EL (cell line): ENCODE measurements around the gene TRPC4.

Experiments used
- DNase-seq: peaks from one replicate; pipeline ENCODE4 v3.0.0-alpha.2; 2016

The TRPC4 gene

DNA sequence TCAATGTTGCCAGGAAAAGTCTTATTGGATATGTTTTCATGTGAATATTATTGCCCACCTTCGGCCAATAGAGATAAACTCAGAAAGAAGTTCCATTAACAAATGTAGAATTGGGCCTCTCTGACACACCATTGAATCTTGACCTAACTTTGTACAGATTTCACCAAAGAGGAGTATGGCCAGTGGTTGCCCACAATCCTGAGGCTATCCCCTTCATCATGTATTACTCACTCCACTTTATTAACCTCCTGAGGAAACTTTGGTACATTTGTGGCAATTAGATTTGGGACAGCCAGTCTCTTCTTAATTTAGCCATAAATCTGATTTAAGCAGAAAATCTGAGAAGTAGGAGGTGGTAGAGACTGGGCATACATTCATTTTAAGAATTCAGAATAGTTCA is 217.7 kb downstream of the TRPC4 start:
- peak; percentile 23 for DNase-seq

DNA sequence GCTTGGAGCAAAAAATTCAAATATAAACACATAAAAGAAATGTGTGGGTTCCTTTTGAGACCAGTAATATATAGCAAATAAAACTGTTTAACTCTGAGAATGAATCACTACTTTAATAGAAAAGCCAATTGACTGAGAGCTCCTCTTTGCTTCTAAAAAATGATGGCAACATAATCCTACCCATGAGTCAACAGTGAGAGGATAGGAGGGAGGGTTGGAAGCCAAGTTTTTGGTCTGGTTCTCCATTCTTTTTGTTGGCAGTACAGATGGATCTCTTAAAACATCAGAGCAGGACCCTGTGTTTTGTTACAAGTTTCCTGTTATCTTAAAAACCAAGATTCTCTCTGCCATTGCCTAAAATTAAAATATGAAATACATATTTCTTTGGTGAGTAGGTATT is 221.0 kb downstream of the TRPC4 start:
- peak; percentile 50 for DNase-seq

DNA sequence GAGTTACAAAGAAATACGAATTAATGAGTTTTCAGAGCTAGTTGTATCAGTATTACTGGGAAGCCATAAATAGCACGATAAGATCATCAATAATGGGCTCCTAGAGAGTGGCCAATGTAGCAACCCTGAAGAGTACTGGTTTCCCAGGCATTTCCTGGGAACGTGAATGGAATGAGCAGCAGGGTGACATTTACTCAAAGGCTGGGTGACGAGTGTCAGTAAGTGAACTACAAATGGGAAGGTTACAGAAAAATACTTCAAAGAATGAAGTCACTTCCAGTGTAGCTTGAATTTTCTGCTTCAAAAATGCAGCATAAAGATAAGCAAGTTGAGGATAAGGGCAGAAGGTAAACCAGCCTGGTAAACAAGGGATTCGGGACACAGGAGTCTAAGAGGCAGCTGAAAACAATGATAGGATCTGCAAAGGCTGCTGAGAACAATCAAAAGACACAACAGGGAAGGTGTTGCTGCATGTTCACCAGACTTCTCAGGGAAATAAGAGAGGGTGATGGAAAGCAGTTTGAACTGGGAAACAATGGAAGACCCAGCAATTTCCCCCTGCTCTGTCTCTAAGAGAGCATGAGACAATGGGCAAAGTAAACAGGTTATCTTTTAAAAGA is 222.4 kb downstream of the TRPC4 start:
- no peak for DNase-seq

DNA sequence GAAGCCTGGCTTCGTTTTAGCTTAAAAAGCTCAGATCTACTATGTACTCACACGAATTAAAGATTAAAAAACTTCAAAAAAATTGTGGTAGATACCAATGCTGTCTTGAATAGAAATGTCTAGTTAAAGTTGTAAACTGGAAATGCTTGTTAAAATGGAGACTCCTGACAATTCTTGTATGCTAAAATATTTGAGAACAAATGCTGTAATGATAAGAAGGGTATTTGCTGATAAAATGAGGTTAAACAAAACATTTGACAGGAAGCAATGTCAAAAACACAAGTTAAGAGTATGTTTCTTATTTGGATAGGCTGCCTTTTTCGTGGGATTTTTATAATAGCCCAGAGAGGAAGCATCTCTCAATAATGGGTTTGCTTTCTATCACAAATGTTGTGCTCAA is 223.0 kb downstream of the TRPC4 start:
- no peak for DNase-seq

DNA sequence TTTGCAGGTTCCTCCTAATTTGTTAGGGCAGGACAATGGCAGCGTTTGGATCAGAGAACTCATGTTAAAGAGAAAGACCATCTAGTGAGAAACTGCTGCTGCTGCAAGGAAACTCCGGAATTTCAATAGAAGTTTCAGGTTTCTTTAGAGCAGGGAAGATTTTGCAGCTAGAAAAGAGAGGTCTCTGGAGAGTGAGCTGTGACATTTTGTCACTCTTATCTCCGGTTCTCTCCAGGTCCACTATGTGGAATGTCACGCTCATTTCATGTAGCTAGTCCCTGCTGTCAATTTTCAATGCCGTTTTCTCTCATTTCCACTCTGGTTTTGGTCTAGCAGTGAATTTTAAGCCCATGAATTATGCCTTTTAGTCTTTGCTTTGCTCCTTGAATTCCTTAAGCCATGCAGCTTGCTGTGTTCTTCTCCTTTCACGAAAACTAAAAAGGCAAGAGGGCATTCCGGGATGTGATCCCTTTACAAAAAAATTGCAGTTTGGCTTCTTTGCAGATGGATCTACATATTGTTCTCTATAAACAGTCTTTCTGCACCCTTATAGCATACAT is 224.3 kb downstream of the TRPC4 start:
- DNase-seq = no peak

DNA sequence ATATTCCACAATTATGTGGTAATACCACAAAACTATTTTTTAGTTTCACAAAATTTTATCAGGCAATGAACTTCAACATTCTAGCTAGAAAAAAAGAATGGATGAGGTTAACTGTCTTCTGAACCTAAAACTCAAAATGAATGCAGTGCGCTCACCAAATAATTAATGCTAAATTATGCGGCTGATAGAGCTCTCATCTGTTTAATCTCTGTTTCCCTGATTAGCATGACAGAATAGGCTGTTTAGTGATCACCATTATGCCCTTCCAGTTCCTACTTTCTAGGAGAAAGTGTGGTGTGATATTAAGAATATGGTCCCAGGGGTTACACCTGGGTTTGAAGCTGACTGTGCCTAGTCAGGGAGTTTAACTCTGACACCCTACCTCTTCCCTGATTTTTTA is 228.2 kb downstream of the TRPC4 start:
- DNase-seq = no peak

DNA sequence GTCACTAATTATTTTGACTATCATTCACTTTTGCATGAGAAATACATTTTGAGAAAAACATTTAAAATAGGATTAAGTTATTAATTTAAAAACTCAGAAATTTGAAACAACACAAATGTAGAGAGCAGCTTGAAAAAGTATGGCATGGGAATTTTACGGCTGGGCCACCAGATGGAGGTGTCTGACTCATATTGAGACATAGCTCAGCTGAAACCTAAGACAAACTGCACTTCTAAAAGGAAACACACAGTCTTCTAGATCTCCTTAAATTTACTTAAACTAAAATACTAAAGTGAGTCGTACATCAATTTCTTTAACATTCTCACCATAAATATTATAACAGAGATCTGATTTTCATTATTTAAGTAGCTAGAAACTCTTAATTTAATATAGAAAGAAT is 229.1 kb downstream of the TRPC4 start:
- DNase-seq = peak; percentile 75

DNA sequence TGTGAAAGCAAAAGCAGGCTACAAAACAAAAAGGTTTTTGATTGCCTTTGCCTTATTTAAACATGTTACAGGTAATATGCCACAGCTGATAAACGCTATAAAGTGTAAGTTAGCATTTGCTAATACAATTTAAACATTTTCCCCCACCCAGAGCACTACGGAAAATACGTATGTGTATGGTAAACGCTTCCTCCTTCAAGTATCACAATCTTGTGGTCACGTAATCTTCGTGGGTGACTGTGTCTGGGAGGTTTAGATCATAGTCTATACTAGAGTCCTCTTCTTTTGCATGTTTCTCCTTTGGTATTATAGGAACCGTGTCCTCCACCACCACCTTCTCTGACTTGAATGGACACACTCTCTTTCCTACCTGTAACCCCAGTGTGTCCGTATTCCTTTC is 232.9 kb downstream of the TRPC4 start:
- no peak for DNase-seq

DNA sequence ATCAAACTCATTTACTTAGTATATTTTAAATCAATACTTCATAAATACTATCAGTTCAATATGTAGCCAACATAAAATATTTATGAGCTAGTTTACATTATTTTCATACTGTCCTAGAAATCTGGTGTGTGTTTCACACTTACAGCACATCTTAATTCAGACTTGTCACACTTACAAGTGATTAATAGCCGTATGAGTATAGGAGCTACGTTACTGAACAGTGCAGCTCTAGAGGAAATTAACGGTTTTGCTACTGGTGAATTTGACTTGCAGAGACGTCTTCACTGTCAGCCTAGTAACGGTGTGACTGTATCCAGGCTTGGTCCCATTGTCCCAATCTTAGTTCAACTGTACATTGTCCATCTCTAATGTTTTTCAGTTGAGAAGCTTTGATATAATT is 237.3 kb downstream of the TRPC4 start:
- no peak for DNase-seq

DNA sequence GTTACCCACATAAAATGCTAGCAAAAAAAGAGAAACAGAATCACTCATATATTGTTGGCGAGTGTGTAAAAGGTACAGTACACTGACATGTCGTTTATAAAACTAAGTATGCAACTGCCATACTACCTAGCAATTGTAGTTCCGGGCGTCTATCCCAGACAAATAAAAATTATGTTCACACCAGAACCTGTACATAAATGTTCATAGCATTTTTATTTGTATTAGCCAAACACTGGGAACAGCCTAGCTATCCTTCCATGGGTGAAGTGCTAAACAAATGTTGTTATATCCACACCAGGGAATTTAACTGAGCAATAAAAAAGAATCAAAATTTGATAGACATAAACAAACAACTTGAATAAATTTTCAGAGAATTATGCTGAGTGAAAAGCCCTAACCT is 242.1 kb downstream of the TRPC4 start:
- no peak for DNase-seq

DNA sequence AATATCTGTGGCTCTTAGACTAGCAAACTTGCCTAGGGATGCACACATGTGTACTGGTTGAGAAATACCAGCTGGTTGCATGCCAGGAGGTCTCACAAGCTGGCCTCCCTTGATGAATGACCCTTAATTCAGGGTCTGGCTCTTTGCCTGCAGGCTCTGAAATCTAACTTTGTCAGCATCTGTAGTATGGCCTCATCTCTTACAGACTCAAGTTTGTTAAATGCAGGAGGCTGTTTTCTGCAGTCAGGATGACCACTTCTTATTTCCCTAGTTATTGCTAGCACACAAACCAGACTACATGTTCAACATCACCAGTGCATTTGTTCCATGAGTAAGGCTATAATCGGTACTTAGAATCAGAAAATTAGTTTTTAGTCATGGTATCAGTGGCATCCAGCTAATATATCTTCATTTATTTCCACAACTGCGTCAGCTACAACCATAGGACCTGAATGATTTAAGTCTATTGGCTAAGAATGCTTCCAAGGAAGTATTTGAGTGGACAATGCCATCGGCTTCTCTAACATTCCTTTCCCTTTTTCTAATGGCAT is 247.7 kb downstream of the TRPC4 start:
- peak; percentile 85 for DNase-seq

DNA sequence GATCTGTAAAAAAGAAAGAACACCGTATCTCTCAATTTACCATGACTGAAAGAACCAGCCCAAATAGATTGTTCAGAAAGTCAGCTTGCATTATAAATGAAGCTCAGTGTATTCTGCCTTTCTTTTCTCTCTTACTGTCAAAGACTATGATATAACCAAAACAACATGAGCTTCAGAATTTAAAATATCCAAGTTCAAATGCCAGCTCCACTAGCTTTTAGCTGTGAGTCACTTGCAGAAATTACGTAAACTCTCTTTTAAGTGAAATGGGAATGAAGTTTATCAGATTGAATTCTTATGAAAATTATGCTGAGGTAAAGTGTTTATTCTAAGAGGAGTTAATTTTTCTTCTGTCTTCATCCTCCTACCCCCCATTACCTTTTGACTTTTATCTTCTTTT is 251.0 kb downstream of the TRPC4 start:
- peak; percentile 83 for DNase-seq

DNA sequence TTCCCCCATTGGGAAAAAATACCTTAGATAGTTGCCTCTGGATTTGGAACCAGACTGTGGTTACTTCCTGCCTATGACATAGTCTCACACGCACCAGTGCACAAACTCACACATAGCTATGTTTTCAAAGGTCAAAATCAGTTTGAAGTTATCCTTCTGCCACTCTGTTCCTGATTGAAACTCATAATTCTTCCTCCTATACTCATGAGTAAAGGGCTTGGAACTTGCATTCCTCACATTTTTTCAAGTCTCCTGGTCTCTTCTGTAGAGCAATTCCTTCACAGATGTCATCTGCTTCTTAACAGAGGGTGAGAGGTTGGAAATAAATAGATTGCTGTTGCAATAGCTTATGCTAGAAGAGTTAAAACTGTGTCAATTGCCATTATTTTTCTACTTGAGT is 252.4 kb downstream of the TRPC4 start:
- peak; percentile 97 for DNase-seq

DNA sequence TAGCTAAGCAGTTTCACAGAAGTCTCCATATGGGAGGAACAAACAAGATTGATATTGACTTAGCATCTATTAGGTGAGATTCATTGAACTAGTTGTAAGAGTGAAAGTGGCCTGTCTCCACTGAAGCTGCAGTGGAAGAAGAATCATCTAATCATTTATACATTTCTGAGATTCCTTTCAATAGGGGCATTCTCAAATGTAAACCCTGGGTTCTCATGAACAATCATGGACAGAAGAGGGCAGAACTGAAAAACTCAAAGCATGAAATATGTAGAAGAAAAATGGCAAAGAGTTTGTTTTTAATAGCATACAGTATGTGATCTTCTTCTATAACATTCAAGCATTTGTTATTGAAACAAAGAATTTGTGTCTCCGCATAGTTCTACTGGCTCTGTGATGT is 253.4 kb downstream of the TRPC4 start:
- peak; percentile 63 for DNase-seq

DNA sequence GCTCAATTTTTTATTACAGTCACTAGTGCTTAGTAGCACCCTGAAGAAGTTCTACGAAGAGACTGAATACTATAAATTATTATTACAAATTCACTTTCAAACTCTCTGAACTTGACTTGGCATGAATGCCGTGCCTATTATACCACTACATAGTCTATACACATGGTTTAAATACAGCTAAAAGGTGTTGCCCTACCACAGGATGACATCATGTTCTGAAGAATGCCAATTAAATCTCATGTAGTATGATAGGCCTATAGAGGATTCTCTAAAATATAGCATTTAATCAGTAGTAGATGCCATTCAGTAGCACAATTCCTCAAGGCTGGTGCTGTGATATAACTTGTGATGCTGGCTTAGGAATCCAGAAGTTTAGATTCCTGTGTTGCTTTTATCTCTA is 254.3 kb downstream of the TRPC4 start:
- peak; percentile 65 for DNase-seq

DNA sequence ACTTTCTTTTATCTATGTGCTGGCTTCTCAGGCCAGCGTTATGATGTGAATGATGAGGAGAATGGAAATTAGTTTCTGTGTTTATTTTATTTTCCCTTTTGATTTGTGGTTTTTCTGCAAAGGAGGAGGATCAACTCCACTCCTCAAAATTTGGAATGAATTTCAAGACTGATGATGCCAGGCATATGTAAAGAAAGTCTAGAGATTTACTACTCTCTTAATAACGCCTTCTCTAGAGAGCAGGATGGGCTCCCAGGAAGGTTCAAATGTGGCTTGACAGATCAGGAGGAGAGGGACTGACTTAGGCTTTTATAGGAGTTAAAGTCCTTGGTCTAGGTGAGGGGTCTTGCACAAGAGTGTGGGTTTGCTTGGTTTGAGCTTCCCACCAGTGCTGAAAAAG is 255.9 kb downstream of the TRPC4 start:
- no peak for DNase-seq

DNA sequence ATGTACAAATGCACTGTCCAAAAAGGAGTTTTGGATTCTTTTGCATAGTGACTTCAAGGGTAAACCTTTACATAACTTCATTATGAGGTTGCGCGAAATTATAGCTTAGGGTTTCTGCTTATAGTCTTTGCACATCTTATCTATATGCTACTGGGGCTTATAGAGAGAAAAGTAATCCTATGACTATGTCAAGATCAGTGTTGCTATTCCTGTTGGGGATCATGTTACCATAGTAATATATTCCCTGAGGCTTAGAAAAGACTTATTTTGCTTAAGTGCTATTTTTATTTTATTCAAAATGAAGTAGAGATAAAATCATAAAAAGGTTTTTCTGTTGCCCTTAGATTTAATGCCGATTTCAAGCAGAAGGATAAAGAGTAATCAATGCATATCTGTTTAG is 256.3 kb downstream of the TRPC4 start:
- DNase-seq = no peak

DNA sequence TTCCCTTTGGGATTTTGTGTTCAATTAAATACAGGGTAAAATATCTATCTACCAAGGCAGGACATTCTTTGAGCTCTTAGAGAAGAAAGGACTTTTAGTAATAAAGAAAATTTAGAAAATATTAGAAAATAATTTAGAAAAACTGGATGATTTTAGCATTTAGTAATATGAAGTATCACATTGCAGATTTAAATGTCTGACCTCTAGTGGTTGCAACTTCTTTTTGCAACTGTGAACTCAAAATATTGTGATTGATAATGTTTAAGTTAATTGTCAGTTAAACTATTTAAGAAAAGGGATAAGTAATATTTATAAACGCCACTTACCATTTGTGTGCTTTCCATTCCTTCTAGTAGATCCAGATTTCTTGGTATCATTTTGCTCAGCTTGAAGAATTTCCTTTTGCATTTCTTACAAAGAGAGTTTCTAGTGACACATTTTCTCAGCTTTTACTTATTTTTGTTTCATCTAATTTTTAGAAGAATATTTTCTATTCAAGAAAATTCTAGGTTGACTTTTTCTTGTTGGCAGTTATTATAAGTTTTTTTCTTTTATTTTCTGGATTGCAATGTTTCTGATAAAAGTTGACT is 260.7 kb downstream of the TRPC4 start:
- DNase-seq = no peak

DNA sequence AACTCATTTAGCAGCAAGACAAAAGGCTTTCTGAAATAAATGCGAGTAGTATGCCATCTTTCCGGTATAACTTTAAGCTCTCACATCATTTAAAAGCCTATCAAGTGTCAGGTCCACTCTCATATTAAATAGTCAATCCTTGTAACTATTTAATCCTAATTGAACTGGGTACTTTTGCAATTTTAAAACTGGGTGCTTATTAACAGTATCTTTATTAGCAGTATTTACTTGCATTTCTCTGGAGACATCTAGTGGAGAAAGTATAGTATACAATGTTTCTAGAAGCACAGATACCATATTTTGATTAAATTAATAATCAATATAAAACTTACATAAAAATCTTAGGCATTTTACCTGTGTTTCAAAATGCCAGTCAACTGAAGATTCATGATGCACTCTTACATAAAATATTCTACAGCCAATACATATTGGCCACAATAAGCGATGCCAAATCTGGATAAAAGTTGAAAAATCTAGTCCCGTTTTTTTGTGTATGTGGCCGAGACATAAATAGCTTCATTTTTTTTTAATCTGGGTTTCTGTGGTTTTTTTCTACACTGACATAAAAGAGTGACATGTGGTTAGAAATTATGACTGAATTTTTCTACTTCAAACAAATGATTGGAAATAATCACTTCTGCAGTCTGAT is 266.7 kb downstream of the TRPC4 start:
- peak; percentile 31 for DNase-seq

DNA sequence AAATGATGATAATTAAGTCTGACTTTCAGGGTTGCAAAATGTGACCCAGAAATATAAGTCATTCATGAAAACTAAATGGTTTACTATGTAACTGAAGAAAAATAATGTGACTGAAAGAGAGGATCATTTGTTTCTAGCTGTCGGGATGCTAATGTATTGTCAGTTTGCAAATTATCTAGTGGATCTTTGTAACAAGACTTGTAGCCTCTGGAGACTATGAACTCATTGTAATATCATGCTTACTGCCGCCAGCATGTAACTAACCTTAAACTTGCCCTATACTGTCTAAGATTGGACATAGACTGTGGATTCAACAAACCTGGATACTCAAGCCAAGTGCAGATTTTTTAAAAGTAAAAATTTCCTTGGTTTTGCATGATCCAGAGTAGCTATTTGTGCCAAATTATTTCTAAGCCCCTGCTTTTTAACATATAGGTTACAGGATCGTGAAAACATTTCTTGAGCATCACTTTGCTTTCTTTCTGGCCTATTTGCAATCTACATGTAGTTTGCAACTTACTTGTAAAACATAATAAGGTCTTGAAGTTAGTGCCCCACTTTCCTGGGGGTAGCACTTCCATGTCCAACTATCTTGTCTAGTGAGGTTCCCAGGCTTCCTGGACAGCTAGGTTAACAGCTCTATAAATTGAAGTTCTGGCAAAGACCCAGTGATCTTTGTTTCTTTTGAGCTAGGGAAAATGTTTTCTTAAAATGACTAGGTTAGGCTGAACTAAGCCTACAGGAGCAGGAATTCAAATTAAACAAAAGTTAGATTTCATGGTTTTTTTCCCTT is 267.7 kb downstream of the TRPC4 start:
- no peak for DNase-seq

DNA sequence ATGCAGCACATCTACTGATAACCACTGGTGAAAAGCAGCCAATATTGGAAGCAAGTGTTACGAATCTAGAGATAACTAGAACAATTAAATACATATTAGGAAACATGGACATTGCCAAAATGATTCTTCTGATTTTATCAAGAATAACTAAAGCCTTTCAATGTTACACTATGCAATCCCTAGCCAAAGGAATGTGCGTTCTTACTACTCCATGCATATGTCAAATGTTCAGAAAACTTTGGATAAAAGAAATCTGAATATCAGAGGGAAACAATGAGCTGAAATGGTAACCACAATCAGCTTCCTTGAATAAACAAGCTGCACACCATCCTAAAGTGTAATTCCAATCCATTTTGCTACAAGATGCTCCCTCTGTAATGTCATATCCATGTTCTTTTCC is 270.1 kb downstream of the TRPC4 start:
- no peak for DNase-seq

DNA sequence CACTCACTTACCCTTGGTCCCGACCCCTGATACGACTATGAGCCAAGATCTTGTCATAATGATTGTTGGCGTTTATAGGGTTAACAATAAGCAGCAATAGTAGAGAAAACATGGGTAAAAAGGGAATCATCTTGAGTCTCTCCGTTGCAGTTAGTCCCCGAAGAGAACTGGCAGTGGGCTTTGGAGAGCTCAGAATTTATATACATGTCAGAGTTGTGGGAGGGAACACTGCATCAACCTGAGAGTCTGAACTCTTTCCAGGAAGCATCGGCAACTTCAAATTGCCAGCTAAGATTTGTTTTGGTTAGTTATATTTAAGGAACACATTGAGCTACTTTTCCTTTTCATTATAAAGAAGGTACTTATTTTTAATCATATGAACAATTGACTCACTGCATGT is 271.0 kb downstream of the TRPC4 start, which contains the start of gene POSTN:
POSTN (minus strand) TSS at position 172 of the 400 bp plus-strand sequence; CDS start at position 130, 42 bp downstream.
- DNase-seq = no peak

DNA sequence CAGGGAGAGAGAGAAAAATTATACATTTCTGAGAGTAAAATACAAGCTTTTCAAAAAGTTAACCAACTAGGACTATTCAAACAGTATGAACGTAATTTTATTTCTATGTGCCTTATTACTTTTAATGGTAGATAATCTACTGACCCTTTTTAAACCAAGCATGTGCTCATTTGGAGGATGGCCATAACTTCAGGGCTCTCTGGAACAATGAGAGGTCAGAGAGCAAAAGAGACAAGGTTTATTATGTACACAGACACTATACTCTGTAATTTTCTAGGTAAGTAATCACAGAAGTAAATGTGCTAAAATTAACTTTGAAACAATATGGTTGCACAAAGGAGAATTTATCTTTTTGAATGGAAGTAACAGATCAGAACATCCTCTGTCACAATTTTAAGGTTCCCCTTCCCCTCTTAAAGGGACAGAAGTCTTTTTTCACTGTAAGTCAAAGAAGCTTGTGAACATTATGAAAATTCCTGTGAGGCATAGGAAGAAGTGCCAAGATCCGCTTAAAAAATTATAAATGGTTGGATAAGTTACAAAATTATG is 272.0 kb downstream of the TRPC4 start:
- no peak for DNase-seq
